GM23338 (cell line): ENCODE results near the gene WWOX. TPM values are rescaled to one million over a fixed set of nuclear protein-coding genes. Genes with fewer than 3 reads are reported as not detected.

ENCODE experiments used
- ATAC-seq: fragments of 200-7000 bp; cut with Tn5 transposase; 3 replicates; pipeline ENCODE4 v1.9.1; 2020
- DNase-seq: peaks from one replicate; pipeline ENCODE4 v3.0.0-alpha.2; 2015; ENCODE audit warnings: low spot score
- H2AFZ ChIP-seq: fragments of 200-600 bp; sonication (generic); 2 replicates; pipeline ENCODE4 v1.8.0; 2016; ENCODE audit warnings: antibody characterized with exemption, mild to moderate bottlenecking, moderate library complexity
- H3F3A ChIP-seq: fragments of 200-600 bp; sonication (generic); replicated peaks from 2 replicates; pipeline ENCODE4 v1.8.0; 2017; ENCODE audit warnings: antibody characterized with exemption, mixed run types, low read depth
- H3K27ac ChIP-seq: fragments of 200-600 bp; sonication (generic); 2 replicates; pipeline ENCODE4 v1.6.1; 2016; ENCODE audit warnings: low read depth
- H3K27me3 ChIP-seq: fragments of 200-600 bp; sonication (generic); 2 replicates; pipeline ENCODE4 v1.8.0; 2016; ENCODE audit warnings: mild to moderate bottlenecking, mixed run types, moderate library complexity; ENCODE audit not compliant: insufficient read depth
- H3K36me3 ChIP-seq: fragments of 200-600 bp; sonication (generic); 2 replicates; pipeline ENCODE4 v1.8.0; 2016; ENCODE audit warnings: mild to moderate bottlenecking; ENCODE audit not compliant: insufficient read depth
- H3K4me1 ChIP-seq: fragments of 200-600 bp; sonication (generic); 2 replicates; pipeline ENCODE4 v1.8.0; 2016; ENCODE audit warnings: mild to moderate bottlenecking, moderate library complexity; ENCODE audit not compliant: insufficient read depth
- H3K4me2 ChIP-seq: fragments of 200-600 bp; sonication (generic); 2 replicates; pipeline ENCODE4 v1.7.1; 2017; ENCODE audit warnings: mixed run types
- H3K4me3 ChIP-seq: fragments of 200-600 bp; sonication (generic); 2 replicates; pipeline ENCODE4 v1.6.1; 2016; ENCODE audit warnings: mixed run types
- H3K79me2 ChIP-seq: fragments of 200-600 bp; sonication (generic); replicated peaks from 2 replicates; pipeline ENCODE4 v1.8.0; 2017; ENCODE audit warnings: mild to moderate bottlenecking; ENCODE audit not compliant: insufficient read depth
- H3K9me2 ChIP-seq: fragments of 200-600 bp; sonication (generic); 2 replicates; pipeline ENCODE4 v1.8.0; 2017; ENCODE audit not compliant: insufficient read depth
- H4K20me1 ChIP-seq: fragments of 200-600 bp; sonication (generic); replicated peaks from 2 replicates; pipeline ENCODE4 v1.8.0; 2017; ENCODE audit warnings: mild to moderate bottlenecking; ENCODE audit not compliant: insufficient read depth
- H3K27ac Mint-ChIP-seq: 2 replicates; pipeline ENCODE4 v1.8.0; 2020; ENCODE audit warnings: inconsistent platforms, mild to moderate bottlenecking, moderate library complexity, mixed read lengths
- H3K27me3 Mint-ChIP-seq: 3 replicates; pipeline ENCODE4 v1.8.0; 2022; ENCODE audit warnings: low read depth, mild to moderate bottlenecking, moderate library complexity, mixed read lengths, inconsistent platforms; ENCODE audit not compliant: insufficient read depth, poor library complexity
- H3K36me3 Mint-ChIP-seq: 3 replicates; pipeline ENCODE4 v1.8.0; 2021; ENCODE audit warnings: low read depth, mild to moderate bottlenecking, inconsistent platforms, moderate library complexity, mixed read lengths
- H3K4me1 Mint-ChIP-seq: 3 replicates; pipeline ENCODE4 v1.8.0; 2020; ENCODE audit warnings: mild to moderate bottlenecking, inconsistent platforms, mixed read lengths
- H3K4me3 Mint-ChIP-seq: 3 replicates; pipeline ENCODE4 v1.8.0; 2021; ENCODE audit warnings: moderate library complexity, mild to moderate bottlenecking, inconsistent platforms, mixed read lengths
- H3K9me3 Mint-ChIP-seq: 3 replicates; pipeline ENCODE4 v1.8.0; 2020; ENCODE audit warnings: moderate library complexity, mild to moderate bottlenecking, inconsistent platforms, mixed read lengths
- CREB1 ChIP-seq: fragments of 250-450 bp; sonication (Bioruptor Pico); IDR thresholded peaks from 2 replicates; pipeline ENCODE4 v1.5.0; 2020; ENCODE audit warnings: low read depth, mild to moderate bottlenecking, moderate library complexity
- ETS1 ChIP-seq: IDR thresholded peaks from 2 replicates; pipeline ENCODE4 v1.6.1; 2016; ENCODE audit warnings: antibody characterized with exemption
- EZH2 ChIP-seq: fragments of 200-600 bp; sonication (generic); IDR thresholded peaks from one replicate; pipeline ENCODE4 v1.8.0; 2017; ENCODE audit warnings: antibody characterized with exemption, mild to moderate bottlenecking, low read depth; ENCODE audit not compliant: unreplicated experiment
- JUNB ChIP-seq: IDR thresholded peaks from one replicate; pipeline ENCODE4 v1.6.1; 2016; ENCODE audit warnings: antibody characterized with exemption; ENCODE audit not compliant: unreplicated experiment
- NANOG ChIP-seq: IDR thresholded peaks from 2 replicates; pipeline ENCODE4 v1.6.1; 2016; ENCODE audit warnings: antibody characterized with exemption, borderline replicate concordance
- STAT1 ChIP-seq: IDR thresholded peaks from one replicate; pipeline ENCODE4 v1.6.1; 2016; ENCODE audit warnings: antibody characterized with exemption; ENCODE audit not compliant: unreplicated experiment
- ZNF114 ChIP-seq: fragments of 250-450 bp; sonication (Bioruptor Pico); IDR thresholded peaks from 2 replicates; pipeline ENCODE4 v1.5.0; 2020; ENCODE audit warnings: mild to moderate bottlenecking, moderate library complexity
- ZNF462 ChIP-seq: fragments of 250-450 bp; sonication (Bioruptor Pico); IDR thresholded peaks from 2 replicates; pipeline ENCODE4 v1.5.0; 2020; ENCODE audit warnings: mild to moderate bottlenecking, moderate library complexity
- polyA plus RNA-seq: library from polyadenylated mRNA; unstranded; fragments of >200 nt; fragmentation: Nextera tagmentation; extraction: Ambion mirVana; gene quantifications from 2 replicates; pipeline ENCODE4 v1.2.1, GENCODE V29; 2016
- total RNA-seq: library from RNA; depleted of rRNA; stranded (reverse); fragments of >200 nt; shearing (Covaris generic); gene quantifications from 2 replicates; pipeline ENCODE4 v1.2.3, GENCODE V29; 2014
- TF ChIP-seq, protein P1 (sequence below): IDR thresholded peaks from one replicate; pipeline ENCODE4 v1.6.1; 2018; ENCODE audit warnings: antibody characterized with exemption; ENCODE audit not compliant: unreplicated experiment

Gene WWOX
- total and polyA plus RNA-seq, 2 experiments from 2014 or later, result 10.0 to 19.3 TPM

DNA sequence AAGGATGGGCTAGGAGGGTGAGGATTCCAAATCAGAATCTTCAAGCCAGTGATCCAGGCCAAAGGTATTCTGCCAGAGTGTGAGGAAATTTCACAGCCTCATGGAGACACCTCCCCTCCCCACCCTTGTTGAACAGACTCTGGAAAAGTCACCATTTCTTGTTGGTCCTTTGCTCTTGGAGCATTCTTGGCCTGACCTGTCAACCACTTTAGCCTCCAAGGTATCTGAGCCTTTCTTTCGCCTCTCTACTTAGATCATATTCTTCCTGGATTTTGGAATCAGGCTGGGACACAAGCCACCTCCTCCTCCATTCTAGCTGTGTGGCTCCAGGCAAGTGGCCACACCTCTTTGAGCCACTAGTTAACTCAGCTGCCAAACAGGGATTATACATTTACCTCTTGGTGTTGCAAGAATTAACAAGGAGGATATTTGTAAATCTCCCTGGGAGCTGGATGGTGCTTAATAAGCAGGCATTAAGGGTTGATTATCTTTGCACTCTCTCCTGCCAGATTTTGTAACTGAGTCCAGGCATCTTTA lies 193.5 kb downstream of the WWOX start:
- Histone ChIP-seq H3K36me3 (no peaks in the 10 kb centered on the region), H3K4me2 (no peak overlapping the region), H4K20me1 (no peaks in the 10 kb centered on the region), H3K4me1 (peaks cover 11% of the 10 kb centered on the region), H3F3A (no peaks in the 10 kb centered on the region), H3K4me3 (no peak overlapping the region), H2AFZ (no peak overlapping the region), H3K9me2 (peaks cover 8% of the 10 kb centered on the region; the same call in 1 of the 2 replicates), H3K27ac (no peak overlapping the region), H3K79me2 (no peaks in the 10 kb centered on the region), H3K27me3 (no peaks in the 10 kb centered on the region)
- ATAC-seq (no peak), DNase-seq (no peak)
- H3K4me3 Mint-ChIP-seq, result no peak overlapping the region
- no peaks in the 10 kb centered on the region; the same call in 2 of the 3 replicates for H3K36me3 Mint-ChIP-seq
- TF ChIP-seq STAT1 (no peak), ZNF462 (CRISPR knock-in tag) (no peak), NANOG (no peak), ZNF114 (no peak), ETS1 (no peak), CREB1 (CRISPR knock-in tag) (no peak), JUNB (no peak), EZH2 (no peak)
- TF ChIP-seq, protein P1, sequence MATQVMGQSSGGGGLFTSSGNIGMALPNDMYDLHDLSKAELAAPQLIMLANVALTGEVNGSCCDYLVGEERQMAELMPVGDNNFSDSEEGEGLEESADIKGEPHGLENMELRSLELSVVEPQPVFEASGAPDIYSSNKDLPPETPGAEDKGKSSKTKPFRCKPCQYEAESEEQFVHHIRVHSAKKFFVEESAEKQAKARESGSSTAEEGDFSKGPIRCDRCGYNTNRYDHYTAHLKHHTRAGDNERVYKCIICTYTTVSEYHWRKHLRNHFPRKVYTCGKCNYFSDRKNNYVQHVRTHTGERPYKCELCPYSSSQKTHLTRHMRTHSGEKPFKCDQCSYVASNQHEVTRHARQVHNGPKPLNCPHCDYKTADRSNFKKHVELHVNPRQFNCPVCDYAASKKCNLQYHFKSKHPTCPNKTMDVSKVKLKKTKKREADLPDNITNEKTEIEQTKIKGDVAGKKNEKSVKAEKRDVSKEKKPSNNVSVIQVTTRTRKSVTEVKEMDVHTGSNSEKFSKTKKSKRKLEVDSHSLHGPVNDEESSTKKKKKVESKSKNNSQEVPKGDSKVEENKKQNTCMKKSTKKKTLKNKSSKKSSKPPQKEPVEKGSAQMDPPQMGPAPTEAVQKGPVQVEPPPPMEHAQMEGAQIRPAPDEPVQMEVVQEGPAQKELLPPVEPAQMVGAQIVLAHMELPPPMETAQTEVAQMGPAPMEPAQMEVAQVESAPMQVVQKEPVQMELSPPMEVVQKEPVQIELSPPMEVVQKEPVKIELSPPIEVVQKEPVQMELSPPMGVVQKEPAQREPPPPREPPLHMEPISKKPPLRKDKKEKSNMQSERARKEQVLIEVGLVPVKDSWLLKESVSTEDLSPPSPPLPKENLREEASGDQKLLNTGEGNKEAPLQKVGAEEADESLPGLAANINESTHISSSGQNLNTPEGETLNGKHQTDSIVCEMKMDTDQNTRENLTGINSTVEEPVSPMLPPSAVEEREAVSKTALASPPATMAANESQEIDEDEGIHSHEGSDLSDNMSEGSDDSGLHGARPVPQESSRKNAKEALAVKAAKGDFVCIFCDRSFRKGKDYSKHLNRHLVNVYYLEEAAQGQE, result no peak
- no peaks in the 10 kb centered on the region; the same call in 2 of the 3 replicates for H3K9me3 Mint-ChIP-seq
- H3K27ac Mint-ChIP-seq, result no peak overlapping the region
- H3K27me3 Mint-ChIP-seq, result no peaks in the 10 kb centered on the region
- peaks cover 39% of the 10 kb centered on the region for H3K4me1 Mint-ChIP-seq
